ENCODE measurements around the gene ADAMTS17.

Gene ADAMTS17

GRCh38 chr15:100330221-100330620, 11.6 kb downstream of the ADAMTS17 start:
- no peak overlapping the region for H3K4me3 ChIP-seq (replicated peaks; ENCODE audit: low read depth, low read length)
- TF ChIP-seq CTCF (IDR thresholded peaks at IDR 0.05; ENCODE audit: low read length, missing control alignments) = no peak
- no peak for DNase-seq (ENCODE audit: low read depth)

- no peak for DNase-seq (ENCODE audit: low read depth)
- H3K4me3 ChIP-seq (replicated peaks; ENCODE audit: low read depth, low read length) = no peak overlapping the region
- TF ChIP-seq CTCF (IDR thresholded peaks at IDR 0.05; ENCODE audit: low read length, missing control alignments) = no peak
Observed at GRCh38 chr15:100328796-100329195, 13.0 kb downstream of the ADAMTS17 start.

- H3K4me3 ChIP-seq (replicated peaks; ENCODE audit: low read depth, low read length) = no peak overlapping the region
- no peak for DNase-seq (ENCODE audit: low read depth)
- TF ChIP-seq CTCF (IDR thresholded peaks at IDR 0.05; ENCODE audit: low read length, missing control alignments) = no peak
Observed at GRCh38 chr15:100318880-100319279, 22.9 kb downstream of the ADAMTS17 start.

GRCh38 chr15:100314809-100315400, 26.9 kb downstream of the ADAMTS17 start:
- DNase-seq (ENCODE audit: low read depth) = no peak
- no peak for TF ChIP-seq CTCF (IDR thresholded peaks at IDR 0.05; ENCODE audit: low read length, missing control alignments)
- H3K4me3 ChIP-seq (replicated peaks; ENCODE audit: low read depth, low read length) = no peak overlapping the region

- no peak overlapping the region for H3K4me3 ChIP-seq (replicated peaks; ENCODE audit: low read depth, low read length)
- no peak for TF ChIP-seq CTCF (IDR thresholded peaks at IDR 0.05; ENCODE audit: low read length, missing control alignments)
- no peak for DNase-seq (ENCODE audit: low read depth)
Observed at GRCh38 chr15:100311833-100312476, 29.8 kb downstream of the ADAMTS17 start.

GRCh38 chr15:100311154-100311625, 30.6 kb downstream of the ADAMTS17 start:
- TF ChIP-seq CTCF (IDR thresholded peaks at IDR 0.05; ENCODE audit: low read length, missing control alignments) = no peak
- DNase-seq (ENCODE audit: low read depth) = no peak
- no peak overlapping the region for H3K4me3 ChIP-seq (replicated peaks; ENCODE audit: low read depth, low read length)
